PFSK-1 (cell line): ENCODE results near the gene AGO1.

Source experiments
- FOXP2 ChIP-seq: optimal IDR thresholded peaks from 2 replicates; pipeline ENCODE3; 2011; ENCODE audit warnings: borderline replicate concordance, control low read depth, inconsistent platforms; ENCODE audit not compliant: insufficient read depth; ENCODE audit errors: extremely low read length, extremely low read depth
- POLR2AphosphoS5 ChIP-seq: IDR thresholded peaks from 2 replicates; pipeline ENCODE4 v1.6.1; 2012; ENCODE audit warnings: low read depth, mild to moderate bottlenecking, control low read depth, low read length, moderate library complexity
- REST ChIP-seq, 2 experiments: IDR thresholded peaks; 2 replicates each; pipeline versions ENCODE4 v1.6.1 to v1.8.0; 2011 to 2012; ENCODE audit warnings: low read depth in 2 of 2, low read length in 2 of 2, control low read depth in 1 of 2, inconsistent platforms in 1 of 2, mild to moderate bottlenecking in 1 of 2, moderate library complexity in 1 of 2; ENCODE audit not compliant: insufficient read depth in 1 of 2
- SIN3A ChIP-seq: IDR thresholded peaks from 2 replicates; pipeline ENCODE4 v1.6.1; 2012; ENCODE audit warnings: mild to moderate bottlenecking, low read length, moderate library complexity, borderline replicate concordance; ENCODE audit not compliant: insufficient read depth
- TAF1 ChIP-seq: IDR thresholded peaks from 2 replicates; pipeline ENCODE4 v1.6.1; 2012; ENCODE audit warnings: low read length, control low read depth, borderline replicate concordance; ENCODE audit not compliant: insufficient read depth

The AGO1 gene

GRCh38 chr1:35838693-35839245 is 44.2 kb upstream of the AGO1 start:
- no peak for TF ChIP-seq REST (IDR thresholded peaks at IDR 0.05; ENCODE audit: insufficient read depth in 1 of 2, low read depth in 2 of 2, low read length in 2 of 2)
- TF ChIP-seq SIN3A = no peak
- TF ChIP-seq FOXP2 = no peak

- TF ChIP-seq TAF1 = no peak
- TF ChIP-seq POLR2AphosphoS5 = no peak
- no peak for TF ChIP-seq REST (IDR thresholded peaks at IDR 0.05; ENCODE audit: insufficient read depth in 1 of 2, low read depth in 2 of 2, low read length in 2 of 2)
- no peak for TF ChIP-seq SIN3A
- no peak for TF ChIP-seq FOXP2
These were observed 38.2 kb upstream of the AGO1 start for GRCh38 chr1:35844826-35845225.

GRCh38 chr1:35845766-35846165 is 37.2 kb upstream of the AGO1 start:
- TF ChIP-seq TAF1 (no peak), FOXP2 (no peak), POLR2AphosphoS5 (no peak), SIN3A (no peak), REST (IDR thresholded peaks at IDR 0.05; ENCODE audit: insufficient read depth in 1 of 2, low read depth in 2 of 2, low read length in 2 of 2) (no peak)

GRCh38 chr1:35847935-35848565 is 35.0 kb upstream of the AGO1 start:
- no peak for TF ChIP-seq FOXP2
- TF ChIP-seq REST (IDR thresholded peaks at IDR 0.05; ENCODE audit: insufficient read depth in 1 of 2, low read depth in 2 of 2, low read length in 2 of 2) = no peak
- TF ChIP-seq SIN3A = no peak
- TF ChIP-seq TAF1 = no peak
- TF ChIP-seq POLR2AphosphoS5 = no peak

DNA sequence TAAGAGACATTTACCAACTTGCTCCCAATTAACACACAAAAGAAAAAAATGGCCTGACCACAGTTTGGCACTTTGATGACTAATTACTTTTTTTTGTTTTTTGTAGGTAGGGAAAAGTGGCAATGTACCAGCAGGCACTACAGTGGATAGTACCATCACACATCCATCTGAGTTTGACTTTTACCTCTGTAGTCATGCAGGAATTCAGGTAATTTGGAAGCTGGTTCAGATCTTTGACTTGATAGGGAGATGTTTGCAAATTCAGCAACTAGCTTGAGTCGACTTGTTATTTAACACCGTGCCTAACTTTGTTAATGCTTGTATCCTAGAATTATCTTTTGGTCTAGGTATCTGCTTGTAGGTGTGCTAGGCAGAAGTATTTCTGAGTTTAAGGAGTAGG is 33.0 kb upstream of the AGO1 start:
- TF ChIP-seq FOXP2 (no peak), TAF1 (no peak), SIN3A (no peak), REST (IDR thresholded peaks at IDR 0.05; ENCODE audit: insufficient read depth in 1 of 2, low read depth in 2 of 2, low read length in 2 of 2) (no peak), POLR2AphosphoS5 (no peak)
